Measurements from ENCODE around the gene FOXP1. TPM values are rescaled to one million over a fixed set of nuclear protein-coding genes. Genes with fewer than 3 reads are reported as not detected.

FOXP1 gene
- total and polyA plus RNA-seq, 2 of the 8 experiments (the other 6 are each of a cell fraction or from before 2014, with no cell fraction given) = 13.9 to 25.4 TPM

- no peak overlapping the region for H3K56ac ChIP-seq (replicated peaks; ENCODE audit: insufficient read length, low read depth, low read length)
- no peak overlapping the region for H2BK12ac ChIP-seq (ENCODE audit: low read depth, low read length)
- H4K91ac ChIP-seq (replicated peaks; ENCODE audit: insufficient read length, low read length) = no peak overlapping the region
- no peak overlapping the region for H3K27ac ChIP-seq (ENCODE audit: low read depth, low read length)
- no peak overlapping the region for H4K8ac ChIP-seq (ENCODE audit: extremely low read depth, insufficient read depth, low read length)
- no peak overlapping the region for H3K14ac ChIP-seq (ENCODE audit: insufficient read length)
- WGBS, 2 experiments (ENCODE audit: extremely low coverage in 1 of 2, insufficient coverage in 1 of 2, insufficient read length in 1 of 2, insufficient replicate concordance in 2 of 2, low coverage in 1 of 2, low lambda C conversion rate in 2 of 2, missing lambda C conversion rate in 1 of 2) = 92% methylated on average over 6 of the region's 6 CpGs; no CpG with 5 or more reads in 1 of the 2 experiments
- peaks cover 0 to 3% (median 1%) of the 10 kb centered on the region in 4 experiments; a peak in 1 of 8 replicates for H3K36me3 ChIP-seq (ENCODE audit: control insufficient read depth in 2 of 4, insufficient read depth in 4 of 4, low read length in 3 of 4)
- ChIA-PET POLR2A (ENCODE audit: partially characterized antibody) (no interaction called here), CTCF (ENCODE audit: partially characterized antibody) (no interaction called here)
- no peak overlapping the region for H4K5ac ChIP-seq (ENCODE audit: insufficient read length, low read depth, low read length)
- H3K9me3 ChIP-seq (ENCODE audit: insufficient read depth in 2 of 2, low read depth in 1 of 2, low read length in 1 of 2) = no peaks in the 10 kb centered on the region
- H2BK5ac ChIP-seq (ENCODE audit: low read depth, low read length) = no peak overlapping the region
- no peak overlapping the region for H3K23ac ChIP-seq (ENCODE audit: insufficient read length)
- no peaks in the 10 kb centered on the region for H4K20me1 ChIP-seq (replicated peaks in 1 of 2; ENCODE audit: control insufficient read depth in 1 of 2, insufficient read depth in 2 of 2, low read length in 2 of 2)
- no peaks in the 10 kb centered on the region for H3K79me1 ChIP-seq (ENCODE audit: low read depth, low read length)
- H2BK20ac ChIP-seq (ENCODE audit: low read length) = no peak overlapping the region
- no peak for DNase-seq (ENCODE audit: low read depth in 1 of 2, low spot score in 2 of 2)
- FAIRE-seq = no peak
- no peak overlapping the region for H3K4ac ChIP-seq (replicated peaks; ENCODE audit: insufficient read length, low read depth, low read length)
- no peak overlapping the region for H3K4me2 ChIP-seq (ENCODE audit: insufficient read depth in 1 of 2, low read depth in 2 of 2, low read length in 2 of 2)
- no peak overlapping the region for H2BK15ac ChIP-seq (ENCODE audit: low read length)
- no peak overlapping the region for H3K4me3 ChIP-seq (ENCODE audit: extremely low read depth in 1 of 4, insufficient read depth in 2 of 4, low read depth in 3 of 4, low read length in 4 of 4)
- H2BK120ac ChIP-seq (replicated peaks; ENCODE audit: low read depth, low read length) = no peak overlapping the region
- no peak overlapping the region for H2AFZ ChIP-seq (ENCODE audit: low read length)
- no peak overlapping the region for H2AK5ac ChIP-seq (ENCODE audit: low read depth, low read length)
- H3K4me1 ChIP-seq (replicated peaks in 1 of 4; ENCODE audit: control insufficient read depth in 3 of 4, insufficient read depth in 4 of 4, low read length in 3 of 4) = peaks cover 2 to 5% (median 3%) of the 10 kb centered on the region in 4 experiments; a peak in 3 of 7 replicates
- H3K18ac ChIP-seq (ENCODE audit: extremely low read depth, low read length) = no peak overlapping the region
- no peaks in the 10 kb centered on the region for H3K79me2 ChIP-seq (ENCODE audit: control insufficient read depth in 1 of 2, insufficient read depth in 2 of 2, low read length in 2 of 2)
- no peaks in the 10 kb centered on the region for H3K27me3 ChIP-seq (replicated peaks in 1 of 4; ENCODE audit: control insufficient read depth in 3 of 4, extremely low read depth in 1 of 4, insufficient read depth in 3 of 4, low read length in 3 of 4)
- no peaks in the 10 kb centered on the region for H3K23me2 ChIP-seq (ENCODE audit: low read depth, low read length)
- H3K9ac ChIP-seq (replicated peaks in 1 of 4; ENCODE audit: extremely low read depth in 1 of 4, low read depth in 3 of 4, low read length in 3 of 4) = no peak overlapping the region
- TF ChIP-seq RNF2 (IDR thresholded peaks at IDR 0.05; ENCODE audit: borderline replicate concordance, low read depth, low read length, missing control alignments, poor library complexity, severe bottlenecking) (no peak), POLR2A (IDR thresholded peaks at IDR 0.05; ENCODE audit: control extremely low read depth in 1 of 2, low read depth in 2 of 2, low read length in 2 of 2) (no peak), KDM1A (IDR thresholded peaks at IDR 0.05; ENCODE audit: borderline replicate concordance, low read length) (no peak), RFX5 (IDR thresholded peaks at IDR 0.05; ENCODE audit: borderline replicate concordance, low read depth, low read length) (no peak), SAP30 (IDR thresholded peaks at IDR 0.05; ENCODE audit: insufficient read depth, insufficient replicate concordance, low read length) (no peak)
These were observed 471.6 kb downstream of the FOXP1 start for GRCh38 chr3:71111784-71112440.

All from H1 (cell line).